HG03378 (cell line): ENCODE measurements around the gene EEF2KMT.
"Not testable (repeated sequence)": the region's sequence is repeated elsewhere in the genome, so short reads cannot be mapped to it uniquely, and the experiment has no call there.

Experiments used
- ATAC-seq: cut with Tn5 transposase; IDR thresholded peaks from one replicate; pipeline ENCODE4 v1.9.1; 2021; ENCODE audit warnings: mild to moderate bottlenecking, moderate library complexity; ENCODE audit not compliant: unreplicated experiment

The EEF2KMT gene

GRCh38 chr16:5096437-5097060, 1.0 kb downstream of the EEF2KMT start:
- ATAC-seq, result not testable (repeated sequence)

DNA sequence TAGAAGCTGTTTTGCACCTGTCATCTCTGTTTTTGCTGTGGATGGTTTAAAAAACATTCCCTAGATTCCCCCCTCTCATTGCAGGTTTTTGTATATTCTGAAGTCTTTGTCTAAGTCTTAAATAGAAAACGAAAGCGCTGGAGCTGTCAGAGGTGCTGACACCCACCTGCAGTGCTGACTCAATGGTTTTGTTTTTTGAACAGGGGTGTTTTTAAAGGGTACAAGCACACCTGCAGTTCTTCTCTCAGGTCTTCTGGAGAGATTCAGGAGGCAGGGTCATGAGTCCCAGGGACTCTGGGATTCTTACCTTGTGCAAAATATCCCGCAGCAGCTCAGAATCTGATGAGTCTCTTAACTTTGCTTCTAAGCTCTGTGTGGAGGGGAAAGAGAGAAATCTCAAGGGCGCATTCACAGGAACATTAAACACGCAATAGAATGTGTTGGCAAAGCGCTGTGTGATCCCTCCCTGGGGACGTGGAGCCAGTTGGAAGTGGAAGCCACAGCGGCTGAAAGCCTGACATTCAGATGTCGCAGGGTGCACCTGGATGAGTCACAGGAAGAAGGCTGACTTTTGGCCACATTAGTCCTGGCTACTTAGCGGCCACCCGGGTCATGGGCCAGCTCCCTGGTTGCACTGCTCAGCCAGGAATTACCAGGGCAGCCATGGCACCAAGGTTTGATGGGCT, 2.3 kb downstream of the EEF2KMT start:
- ATAC-seq, result not testable (repeated sequence)

GRCh38 chr16:5093746-5094145, 3.8 kb downstream of the EEF2KMT start:
- not testable (repeated sequence) for ATAC-seq

GRCh38 chr16:5093081-5093480, 4.5 kb downstream of the EEF2KMT start:
- not testable (repeated sequence) for ATAC-seq

DNA sequence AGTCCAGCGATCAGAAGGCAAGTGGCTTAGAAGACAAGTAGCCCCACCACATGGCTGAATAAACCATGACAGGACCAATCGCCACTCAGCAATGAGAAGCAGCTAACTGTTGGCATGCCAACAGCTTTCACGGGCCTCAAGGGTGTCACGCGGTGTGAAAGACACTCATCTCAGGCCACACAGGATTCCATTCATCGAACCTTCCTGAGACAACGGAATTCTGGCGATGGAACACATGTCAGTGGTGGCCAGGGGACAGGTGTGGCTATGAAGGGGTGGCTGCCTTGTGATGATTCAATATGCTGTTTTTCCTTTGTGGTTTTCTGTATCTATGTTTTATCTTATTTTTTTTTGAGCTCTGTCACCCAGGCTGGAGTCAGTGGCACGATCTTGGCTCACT, 7.0 kb downstream of the EEF2KMT start:
- not testable (repeated sequence) for ATAC-seq

DNA sequence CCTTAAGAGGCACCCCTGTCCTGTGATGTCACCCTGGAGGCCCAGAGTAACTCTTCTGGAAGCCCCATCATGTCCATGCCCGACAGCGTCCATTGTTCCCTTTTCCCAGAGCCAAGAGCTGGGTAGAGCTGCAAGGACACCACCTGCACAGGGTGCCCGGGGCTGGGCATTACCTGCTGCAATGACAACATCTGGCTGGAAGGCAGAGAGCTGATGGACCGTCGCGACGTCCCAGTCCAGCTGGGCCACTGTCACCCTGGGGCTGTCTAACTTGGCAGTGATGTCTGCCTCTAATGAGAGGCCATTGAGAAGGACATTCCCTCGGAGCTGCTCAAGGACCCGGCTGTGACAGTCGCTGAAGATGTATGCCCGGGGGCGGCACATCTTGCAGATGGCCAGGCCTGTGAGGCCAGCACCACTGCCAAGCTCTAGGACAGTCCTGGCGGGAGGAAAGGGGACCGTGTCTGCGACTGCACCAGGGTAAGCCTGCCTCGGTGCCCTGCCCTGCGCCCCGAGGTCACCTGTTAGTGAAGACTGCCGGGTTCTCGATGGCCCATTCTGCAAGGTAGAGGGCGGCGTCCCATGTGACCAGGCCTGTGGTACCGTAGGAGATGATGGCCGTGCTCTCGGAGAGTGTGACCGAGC, 7.6 kb downstream of the EEF2KMT start:
- ATAC-seq, result not testable (repeated sequence)

DNA sequence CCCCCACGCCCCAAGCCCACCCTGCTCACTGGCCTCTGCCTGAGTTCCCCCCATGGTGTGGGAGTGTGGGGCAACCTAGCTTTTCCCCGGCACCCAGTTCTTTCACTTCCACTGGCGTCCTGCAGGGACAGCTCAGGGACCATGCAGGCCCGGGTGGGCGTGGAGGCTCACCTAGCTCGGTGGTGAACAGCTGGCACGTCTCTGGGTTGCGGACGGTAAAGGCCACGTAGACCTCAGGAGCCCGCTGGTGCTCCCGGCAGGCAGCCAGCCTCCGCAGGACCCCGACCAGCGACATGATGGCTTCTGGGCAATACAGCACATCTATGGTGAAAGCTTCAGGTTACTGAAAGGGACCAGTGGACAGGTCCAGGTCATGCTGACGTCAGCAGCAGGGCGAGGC, 8.7 kb downstream of the EEF2KMT start:
- not testable (repeated sequence) for ATAC-seq

- not testable (repeated sequence) for ATAC-seq
Observed at GRCh38 chr16:5088086-5088790, 9.4 kb downstream of the EEF2KMT start.

DNA sequence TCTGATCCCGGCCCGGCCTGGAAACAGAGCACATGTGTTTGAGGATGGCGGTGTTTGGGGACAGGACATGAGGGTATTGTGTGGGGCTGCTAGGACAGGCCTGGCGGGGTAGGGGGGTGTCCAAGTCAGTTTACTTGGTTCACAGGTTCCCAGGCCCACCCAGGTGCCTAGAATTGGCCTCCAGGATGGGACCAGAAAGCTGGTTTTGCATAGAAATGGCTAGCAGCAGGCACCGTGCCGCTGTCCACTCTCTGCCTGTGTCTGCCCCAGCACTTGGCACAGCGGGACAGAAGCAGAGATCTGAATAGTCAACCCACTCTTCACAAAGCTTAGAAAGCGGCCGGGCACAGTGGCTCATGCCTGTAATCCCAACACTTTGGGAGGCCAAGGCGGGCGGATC, 11.9 kb downstream of the EEF2KMT start:
- ATAC-seq, result not testable (repeated sequence)

DNA sequence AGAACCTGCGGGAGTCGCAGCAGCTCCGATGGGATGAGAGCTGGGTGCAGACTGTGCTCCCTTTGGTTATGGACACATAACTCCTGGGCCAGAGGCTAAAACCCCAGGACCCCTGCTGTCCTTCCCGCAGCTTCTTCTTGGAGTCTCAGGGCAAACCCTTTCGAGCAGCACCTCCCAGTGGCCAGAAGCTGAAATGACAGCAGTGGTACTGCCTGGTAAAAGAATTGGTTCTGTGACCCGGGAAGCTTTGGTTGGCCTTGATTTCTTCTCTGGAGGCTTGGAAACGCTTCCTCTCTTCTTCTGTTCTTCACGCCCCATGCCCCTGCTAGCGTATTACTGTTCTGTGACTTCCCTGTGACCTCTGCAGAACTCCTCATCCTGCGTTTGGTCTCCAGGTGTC, 12.8 kb downstream of the EEF2KMT start:
- not testable (repeated sequence) for ATAC-seq

DNA sequence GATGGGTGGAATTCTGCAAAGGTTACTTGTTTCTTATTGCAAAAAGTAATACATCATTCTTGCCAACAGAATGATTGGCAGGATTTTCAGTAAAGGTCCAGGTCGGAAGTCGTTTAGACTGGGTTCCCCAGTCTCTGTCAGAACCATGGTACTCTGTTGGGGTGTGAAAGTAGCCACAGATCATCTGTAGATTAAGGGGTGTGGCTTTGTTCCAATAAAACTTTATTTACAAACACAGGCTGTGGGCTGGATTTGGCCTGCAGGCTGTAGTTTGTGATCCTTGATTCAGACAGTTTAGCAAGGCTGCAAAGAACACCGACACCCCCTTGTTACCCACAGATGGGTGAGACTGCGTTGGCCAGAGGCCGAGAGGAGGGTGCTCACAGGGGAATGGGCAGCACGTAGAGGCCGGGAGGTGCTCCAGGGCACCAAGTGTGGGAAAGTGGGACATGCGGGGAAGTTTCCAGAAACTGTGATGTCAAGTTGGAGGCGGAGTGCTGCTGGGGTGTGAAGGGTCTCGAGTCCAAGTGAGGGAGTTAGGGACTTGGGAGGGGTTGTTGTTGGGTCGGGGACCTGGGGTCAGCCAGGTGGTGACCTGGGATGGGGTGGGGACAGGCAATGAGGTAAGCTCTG, 13.4 kb downstream of the EEF2KMT start:
- ATAC-seq, result not testable (repeated sequence)

DNA sequence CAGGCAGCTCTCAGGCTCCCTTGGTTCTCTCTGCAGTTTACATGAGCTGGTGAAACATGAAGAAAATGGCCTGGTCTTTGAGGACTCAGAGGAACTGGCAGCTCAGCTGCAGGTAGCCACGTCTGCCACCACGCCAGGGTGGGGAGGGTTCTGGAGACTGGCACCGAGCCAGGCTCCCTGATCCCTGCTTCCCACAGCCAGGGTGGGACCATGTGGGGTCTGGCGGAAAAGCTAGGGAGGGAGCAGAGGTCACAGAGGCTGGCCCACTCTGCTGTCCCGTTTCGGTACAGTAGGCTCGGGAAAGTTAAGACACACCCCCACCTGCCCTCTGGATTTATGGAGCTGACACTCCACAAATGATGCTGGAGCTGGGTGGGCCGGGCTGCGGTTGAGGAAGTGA, 13.9 kb downstream of the EEF2KMT start:
- not testable (repeated sequence) for ATAC-seq

- ATAC-seq, result not testable (repeated sequence)
Observed at GRCh38 chr16:5080996-5081395, 16.6 kb downstream of the EEF2KMT start.

- ATAC-seq, result not testable (repeated sequence)
Observed at GRCh38 chr16:5080461-5080860, 17.1 kb downstream of the EEF2KMT start.

DNA sequence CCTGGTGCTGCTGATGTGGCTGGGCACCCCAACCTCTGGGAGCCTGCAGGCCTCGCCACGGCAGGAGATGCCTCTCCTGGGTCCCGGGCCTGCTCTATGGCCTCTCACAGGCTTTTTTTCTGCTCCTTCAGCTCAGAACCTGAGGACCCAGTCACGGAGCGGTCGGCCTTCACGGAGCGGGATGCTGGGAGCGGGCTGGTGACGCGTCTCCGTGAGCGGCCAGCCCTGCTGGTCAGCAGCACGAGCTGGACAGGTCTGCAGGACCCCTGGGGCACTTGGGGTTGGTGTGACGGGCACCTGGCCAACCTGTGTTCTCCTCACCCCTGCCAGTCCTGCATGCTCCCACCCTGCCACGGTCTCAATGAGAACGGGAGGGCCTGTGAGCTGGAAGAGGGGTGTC, 19.0 kb downstream of the EEF2KMT start:
- ATAC-seq, result no peak

DNA sequence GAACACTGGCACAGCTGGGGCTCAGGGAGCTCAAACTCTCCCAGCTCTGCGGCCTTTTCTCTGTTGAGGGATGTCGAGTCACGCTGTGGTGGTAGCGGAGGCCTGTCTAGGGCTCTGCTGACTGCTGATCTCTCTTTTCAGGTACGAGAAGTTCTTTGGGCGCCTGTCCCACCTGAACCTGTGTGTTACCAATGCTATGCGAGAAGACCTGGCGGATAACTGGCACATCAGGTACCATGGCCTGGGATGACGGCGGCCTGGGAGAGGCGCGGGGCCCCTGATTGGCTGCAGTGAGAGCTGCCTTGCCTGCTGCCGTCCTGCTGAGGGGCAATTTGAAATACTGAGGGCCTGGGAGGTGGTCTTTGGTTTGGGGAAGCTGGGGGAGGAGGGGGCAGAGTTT, 20.3 kb downstream of the EEF2KMT start:
- no peak for ATAC-seq

- ATAC-seq, result no peak
Observed at GRCh38 chr16:5075637-5076036, 22.0 kb downstream of the EEF2KMT start.

- not testable (repeated sequence) for ATAC-seq
Observed at GRCh38 chr16:5073771-5074170, 23.8 kb downstream of the EEF2KMT start.

GRCh38 chr16:5073279-5073629, 24.3 kb downstream of the EEF2KMT start:
- ATAC-seq, result no peak

- ATAC-seq, result no peak
Observed at GRCh38 chr16:5072334-5073278, 25.0 kb downstream of the EEF2KMT start.
